WERI-Rb-1 (cell line): ENCODE data around the gene MKRN3.
"Not testable (repeated sequence)": the region's sequence is repeated elsewhere in the genome, so short reads cannot be mapped to it uniquely, and the experiment has no call there.

ENCODE experiments used
- DNase-seq: peaks from one replicate; pipeline ENCODE4 v3.0.0-alpha.2; 2020
- H3K27ac ChIP-seq: fragments of 250-450 bp; sonication (Bioruptor Pico); 2 replicates; pipeline ENCODE4 v1.5.1; 2020; ENCODE audit warnings: mild to moderate bottlenecking, moderate library complexity
- H3K27me3 ChIP-seq: fragments of 250-450 bp; sonication (Bioruptor Pico); 2 replicates; pipeline ENCODE4 v1.5.1; 2021; ENCODE audit warnings: mild to moderate bottlenecking, low read depth, moderate library complexity; ENCODE audit not compliant: insufficient read depth, severe bottlenecking
- H3K36me3 ChIP-seq: fragments of 250-450 bp; sonication (Bioruptor Pico); 2 replicates; pipeline ENCODE4 v1.5.1; 2020; ENCODE audit warnings: mild to moderate bottlenecking, moderate library complexity
- H3K4me3 ChIP-seq: 2 replicates; pipeline ENCODE4 v1.5.1; 2011; ENCODE audit warnings: low read depth, mild to moderate bottlenecking, control low read depth, low read length
- H3K9me3 ChIP-seq: fragments of 250-450 bp; sonication (Bioruptor Pico); 2 replicates; pipeline ENCODE4 v1.5.1; 2021; ENCODE audit warnings: mild to moderate bottlenecking, moderate library complexity; ENCODE audit not compliant: severe bottlenecking
- CTCF ChIP-seq: IDR thresholded peaks from 2 replicates; pipeline ENCODE4 v1.5.1; 2011; ENCODE audit warnings: low read depth, mild to moderate bottlenecking, control low read depth, inconsistent platforms, low read length

Gene MKRN3

GRCh38 chr15:23589012-23589411, 23.5 kb downstream of the MKRN3 start:
- no peaks in the 10 kb centered on the region for H3K9me3 ChIP-seq
- DNase-seq = no peak

GRCh38 chr15:23594252-23594770, 28.8 kb downstream of the MKRN3 start:
- Histone ChIP-seq H3K36me3 (no peaks in the 10 kb centered on the region), H3K27ac (no peak overlapping the region), H3K4me3 (no peak overlapping the region), H3K27me3 (peaks cover 6% of the 10 kb centered on the region), H3K9me3 (no peaks in the 10 kb centered on the region)
- TF ChIP-seq CTCF = no peak
- no peak for DNase-seq

More at GRCh38 chr15:23589012-23589411, 23.5 kb downstream of the MKRN3 start:
- Histone ChIP-seq H3K36me3 (no peaks in the 10 kb centered on the region), H3K27me3 (peaks cover 4% of the 10 kb centered on the region), H3K27ac (no peak overlapping the region), H3K4me3 (no peak overlapping the region)
- no peak for TF ChIP-seq CTCF

DNA sequence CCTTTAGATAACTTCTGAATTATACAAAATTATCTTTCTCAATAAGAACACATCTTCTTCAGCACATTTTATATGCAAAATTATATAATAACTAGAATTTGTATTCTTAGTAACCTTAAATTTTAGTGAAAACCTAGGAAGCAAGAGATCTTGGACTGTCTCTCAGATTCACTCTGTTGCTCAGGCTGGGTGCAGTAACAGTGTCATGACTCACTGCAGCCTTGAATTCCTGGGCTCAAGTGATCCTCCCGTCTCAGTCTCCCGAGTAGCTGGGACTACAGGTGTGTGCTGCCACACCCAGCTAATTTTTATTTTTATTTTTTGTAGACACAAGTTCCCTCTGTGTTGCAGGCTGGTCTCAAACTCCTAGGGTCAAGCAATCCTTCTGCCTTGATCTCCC, 29.9 kb downstream of the MKRN3 start:
- Histone ChIP-seq H3K36me3 (no peaks in the 10 kb centered on the region), H3K27me3 (peaks cover 3% of the 10 kb centered on the region), H3K4me3 (no peak overlapping the region), H3K9me3 (no peaks in the 10 kb centered on the region), H3K27ac (no peak overlapping the region)
- DNase-seq = no peak
- TF ChIP-seq CTCF = no peak

GRCh38 chr15:23596736-23597135, 31.3 kb downstream of the MKRN3 start:
- no peak overlapping the region for H3K4me3 ChIP-seq
- H3K36me3 ChIP-seq = no peaks in the 10 kb centered on the region
- no peaks in the 10 kb centered on the region for H3K9me3 ChIP-seq
- peaks cover 3% of the 10 kb centered on the region for H3K27me3 ChIP-seq
- no peak overlapping the region for H3K27ac ChIP-seq
- DNase-seq = no peak
- TF ChIP-seq CTCF = no peak

DNA sequence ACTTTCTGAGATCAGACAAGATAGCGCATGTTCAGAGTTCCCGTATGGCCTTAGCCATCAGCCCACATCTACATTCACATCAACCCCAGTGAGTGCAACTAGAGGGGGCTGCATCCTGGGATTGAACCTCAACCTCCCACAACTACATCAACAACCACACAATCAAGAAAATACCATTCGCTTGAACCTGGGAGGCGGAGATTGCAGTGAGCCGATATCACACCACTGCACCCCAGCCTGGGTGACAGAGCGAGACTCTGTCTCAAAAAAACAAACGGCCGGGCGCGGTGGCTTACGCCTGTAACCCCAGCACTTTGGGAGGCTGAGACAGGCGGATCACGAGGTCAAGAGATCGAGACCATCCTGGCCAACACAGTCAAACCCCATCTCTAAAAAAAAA, 31.8 kb downstream of the MKRN3 start:
- not testable (repeated sequence) for DNase-seq, H3K9me3 ChIP-seq, H3K4me3 ChIP-seq, H3K36me3 ChIP-seq, H3K27me3 ChIP-seq, H3K27ac ChIP-seq

DNA sequence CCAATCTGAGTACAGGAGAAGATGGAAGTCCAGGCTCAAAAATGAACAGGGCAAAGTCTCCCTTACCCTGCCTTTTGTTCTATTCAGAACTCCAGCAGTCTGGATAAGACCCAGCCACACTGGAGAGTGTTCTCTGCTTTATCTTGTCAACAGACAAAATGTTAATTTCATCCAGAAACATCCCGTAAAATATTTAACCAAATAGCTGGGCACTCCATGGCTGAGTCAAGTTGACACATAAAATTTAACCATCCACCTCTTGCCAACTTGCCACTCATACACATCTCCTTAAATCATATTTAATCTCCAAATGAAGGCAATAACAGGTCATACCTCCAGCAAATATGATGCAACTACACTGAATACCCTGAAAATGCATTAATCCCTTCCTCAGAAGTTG, 33.6 kb downstream of the MKRN3 start:
- Histone ChIP-seq H3K36me3 (no peaks in the 10 kb centered on the region), H3K27me3 (peaks cover 10% of the 10 kb centered on the region), H3K27ac (no peak overlapping the region), H3K9me3 (no peaks in the 10 kb centered on the region), H3K4me3 (no peak overlapping the region)
- TF ChIP-seq CTCF = no peak
- DNase-seq = no peak
